ENCODE results near the gene FOXB1. TPM values are rescaled to one million over a fixed set of nuclear protein-coding genes. Genes with fewer than 3 reads are reported as not detected.

The FOXB1 gene
- 1 to 10 TPM; 3.7 to 5.2 TPM for total RNA-seq

DNA sequence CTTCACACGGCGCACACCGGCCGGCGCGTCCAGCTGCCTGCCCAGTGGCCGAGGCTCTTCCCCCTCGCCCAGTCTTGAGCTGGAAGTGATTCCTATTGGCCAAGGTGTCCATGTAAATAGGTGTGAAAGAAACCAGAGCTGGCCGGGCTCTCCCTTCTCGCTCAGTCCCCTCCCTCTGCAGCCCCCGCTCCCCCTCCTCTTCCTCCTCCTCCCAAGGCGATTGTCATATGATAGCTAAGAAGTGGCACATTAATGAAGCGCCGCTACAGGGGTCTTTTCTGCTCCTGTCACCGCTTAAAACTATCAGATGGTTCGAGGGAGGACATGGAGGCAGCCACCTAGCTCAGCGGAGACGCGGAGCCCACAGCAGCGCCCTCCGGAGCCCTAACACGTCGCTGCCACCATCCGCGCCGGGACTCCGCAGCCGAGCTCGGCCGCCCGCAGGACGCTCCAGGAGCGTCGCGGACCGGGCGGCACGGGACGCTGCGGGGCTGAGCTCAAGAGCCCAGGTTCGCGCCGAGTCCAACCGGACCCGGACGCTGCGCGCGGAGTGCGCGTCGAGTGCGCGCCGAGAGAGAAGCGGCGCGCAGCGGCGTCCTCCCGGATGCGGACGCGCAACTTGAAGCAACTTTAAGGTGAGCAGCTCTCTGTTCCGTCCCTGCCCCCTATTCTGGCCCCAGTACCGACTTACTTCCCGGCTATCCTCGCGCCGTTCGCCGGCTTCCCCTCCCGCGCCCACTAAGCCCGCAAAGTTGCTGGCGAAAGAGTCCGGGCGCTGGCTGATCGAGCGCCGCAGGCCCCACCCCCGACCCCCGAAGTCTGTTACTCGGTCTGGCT is at the start of gene FOXB1:
FOXB1 (plus strand) TSS at position 303 of the 837 bp plus-strand sequence. CDS start 653 bp downstream, outside the sequence.
- no peaks in the 10 kb centered on the region for H3K9me3 Mint-ChIP-seq
- peak; percentile 62 for DNase-seq
- H3K27me3 Mint-ChIP-seq, result peaks cover 76% of the 10 kb centered on the region
- peak within 1 kb of the TSS; percentile 96 for H3K27ac Mint-ChIP-seq
- H3K36me3 Mint-ChIP-seq (ENCODE audit: low read depth), result peaks cover 42% of the 10 kb centered on the region
- peaks cover 79% of the 10 kb centered on the region for H3K4me1 Mint-ChIP-seq
- ChIA-PET POLR2A (interaction anchor here (0.9 to 3.5 kb wide), 16 partner anchors 10 to 543 kb away, joined by 3 to 26 read pairs (median 5); partner anchors contain the start of genes ANXA2 and BNIP2), CTCF (interaction anchor here (0.7 to 2.9 kb wide), 13 partner anchors 9 to 322 kb away, joined by 3 to 42 read pairs (median 5); no protein-coding TSS in a partner anchor)
- peak within 1 kb of the TSS; percentile 96 for H3K4me3 Mint-ChIP-seq

- no peak for DNase-seq
- Mint-ChIP-seq H3K27ac (no peak overlapping the region), H3K36me3 (ENCODE audit: low read depth) (peaks cover 36% of the 10 kb centered on the region), H3K4me3 (no peak overlapping the region), H3K9me3 (peaks cover 37% of the 10 kb centered on the region), H3K4me1 (peaks cover 3% of the 10 kb centered on the region), H3K27me3 (peaks cover 37% of the 10 kb centered on the region)
- CTCF ChIA-PET, result no interaction called here
- POLR2A ChIA-PET, result interaction anchor here (1.4 kb wide), 1 partner anchor 8 kb away, joined by 3 read pairs; no protein-coding TSS in a partner anchor
Measured at GRCh38 chr15:59958288-59958687, 45.8 kb upstream of the FOXB1 start.

GRCh38 chr15:59960318-59960717 is 43.8 kb upstream of the FOXB1 start:
- DNase-seq, result no peak
- CTCF ChIA-PET, result no interaction called here
- no peak overlapping the region for H3K27ac Mint-ChIP-seq
- H3K9me3 Mint-ChIP-seq, result peaks cover 45% of the 10 kb centered on the region
- POLR2A ChIA-PET, result no interaction called here
- peaks cover 40% of the 10 kb centered on the region for H3K36me3 Mint-ChIP-seq (ENCODE audit: low read depth)
- no peak overlapping the region for H3K4me3 Mint-ChIP-seq
- H3K27me3 Mint-ChIP-seq, result peaks cover 34% of the 10 kb centered on the region
- H3K4me1 Mint-ChIP-seq, result peaks cover 5% of the 10 kb centered on the region

- Mint-ChIP-seq H3K9me3 (peaks cover 30% of the 10 kb centered on the region), H3K27ac (no peak overlapping the region), H3K27me3 (peaks cover 22% of the 10 kb centered on the region), H3K36me3 (ENCODE audit: low read depth) (peaks cover 31% of the 10 kb centered on the region), H3K4me1 (peaks cover 18% of the 10 kb centered on the region), H3K4me3 (no peak overlapping the region)
- ChIA-PET CTCF (no interaction called here), POLR2A (no interaction called here)
- DNase-seq, result no peak
Measured at GRCh38 chr15:59963322-59963721, 40.8 kb upstream of the FOXB1 start.

GRCh38 chr15:59963925-59964324 is 40.2 kb upstream of the FOXB1 start:
- peaks cover 18% of the 10 kb centered on the region for H3K4me1 Mint-ChIP-seq
- POLR2A ChIA-PET, result no interaction called here
- peaks cover 34% of the 10 kb centered on the region for H3K36me3 Mint-ChIP-seq (ENCODE audit: low read depth)
- no peak for DNase-seq
- CTCF ChIA-PET, result no interaction called here
- peaks cover 29% of the 10 kb centered on the region for H3K9me3 Mint-ChIP-seq
- H3K4me3 Mint-ChIP-seq, result no peak overlapping the region
- H3K27ac Mint-ChIP-seq, result no peak overlapping the region
- peaks cover 22% of the 10 kb centered on the region for H3K27me3 Mint-ChIP-seq

GRCh38 chr15:59965741-59966140 is 38.4 kb upstream of the FOXB1 start:
- POLR2A ChIA-PET, result interaction anchor here (0.6 to 1.5 kb wide), 3 partner anchors 7 to 251 kb away, joined by 3 to 5 read pairs (median 3); no protein-coding TSS in a partner anchor
- H3K4me3 Mint-ChIP-seq, result no peak overlapping the region

GRCh38 chr15:59966262-59966661 is 37.8 kb upstream of the FOXB1 start:
- H3K9me3 Mint-ChIP-seq, result peaks cover 15% of the 10 kb centered on the region
- H3K36me3 Mint-ChIP-seq (ENCODE audit: low read depth), result peaks cover 21% of the 10 kb centered on the region
- peak overlapping the region; percentile 19 for H3K27ac Mint-ChIP-seq
- ChIA-PET POLR2A (interaction anchor here (0.6 to 1.5 kb wide), 3 partner anchors 8 to 251 kb away, joined by 3 to 5 read pairs (median 3); no protein-coding TSS in a partner anchor), CTCF (interaction anchor here (1.0 to 2.3 kb wide), 3 partner anchors 10 to 48 kb away, joined by 3 to 7 read pairs (median 3); partner anchors contain the start of gene FOXB1)
- H3K27me3 Mint-ChIP-seq, result peaks cover 21% of the 10 kb centered on the region
- no peak overlapping the region for H3K4me3 Mint-ChIP-seq
- DNase-seq, result no peak
- peaks cover 18% of the 10 kb centered on the region for H3K4me1 Mint-ChIP-seq

More at GRCh38 chr15:59965741-59966140, 38.4 kb upstream of the FOXB1 start:
- DNase-seq, result no peak
- CTCF ChIA-PET, result interaction anchor here (1.0 to 2.3 kb wide), 2 partner anchors 38 to 48 kb away, joined by 3 to 7 read pairs; partner anchors contain the start of gene FOXB1
- H3K27ac Mint-ChIP-seq, result no peak overlapping the region
- H3K4me1 Mint-ChIP-seq, result peaks cover 18% of the 10 kb centered on the region
- H3K36me3 Mint-ChIP-seq (ENCODE audit: low read depth), result peaks cover 24% of the 10 kb centered on the region
- H3K27me3 Mint-ChIP-seq, result peaks cover 21% of the 10 kb centered on the region
- H3K9me3 Mint-ChIP-seq, result peaks cover 18% of the 10 kb centered on the region

GRCh38 chr15:59968314-59968713 is 35.8 kb upstream of the FOXB1 start:
- H3K27me3 Mint-ChIP-seq, result peaks cover 19% of the 10 kb centered on the region
- ChIA-PET POLR2A (no interaction called here), CTCF (no interaction called here)

GRCh38 chr15:59972241-59972640 is 31.9 kb upstream of the FOXB1 start:
- Mint-ChIP-seq H3K27ac (no peak overlapping the region), H3K4me1 (peaks cover 32% of the 10 kb centered on the region), H3K9me3 (peaks cover 9% of the 10 kb centered on the region), H3K4me3 (no peak overlapping the region), H3K36me3 (ENCODE audit: low read depth) (peaks cover 12% of the 10 kb centered on the region), H3K27me3 (peaks cover 12% of the 10 kb centered on the region)
- POLR2A ChIA-PET, result no interaction called here
- CTCF ChIA-PET, result interaction anchor here (1.7 kb wide), 1 partner anchor 54 kb away, joined by 6 read pairs; no protein-coding TSS in a partner anchor
- DNase-seq, result no peak

More at GRCh38 chr15:59968314-59968713, 35.8 kb upstream of the FOXB1 start:
- no peak for DNase-seq
- Mint-ChIP-seq H3K27ac (no peak overlapping the region), H3K9me3 (peaks cover 8% of the 10 kb centered on the region), H3K4me3 (no peak overlapping the region), H3K4me1 (peaks cover 18% of the 10 kb centered on the region), H3K36me3 (ENCODE audit: low read depth) (peaks cover 7% of the 10 kb centered on the region)

GRCh38 chr15:59976480-59977271 is 27.4 kb upstream of the FOXB1 start:
- ChIA-PET CTCF (interaction anchor here (1.1 to 1.9 kb wide), 4 partner anchors 10 to 59 kb away, joined by 3 to 10 read pairs (median 5); partner anchors contain the start of gene FOXB1), POLR2A (interaction anchor here (0.6 to 1.4 kb wide), 5 partner anchors 10 to 59 kb away, joined by 3 to 10 read pairs (median 3); partner anchors contain the start of gene FOXB1)
- Mint-ChIP-seq H3K4me3 (peak overlapping the region; percentile 55), H3K9me3 (peaks cover 17% of the 10 kb centered on the region), H3K36me3 (ENCODE audit: low read depth) (peaks cover 17% of the 10 kb centered on the region), H3K27me3 (peaks cover 10% of the 10 kb centered on the region), H3K4me1 (peaks cover 40% of the 10 kb centered on the region), H3K27ac (peak overlapping the region; percentile 90)
- peak; percentile 87 for DNase-seq

DNA sequence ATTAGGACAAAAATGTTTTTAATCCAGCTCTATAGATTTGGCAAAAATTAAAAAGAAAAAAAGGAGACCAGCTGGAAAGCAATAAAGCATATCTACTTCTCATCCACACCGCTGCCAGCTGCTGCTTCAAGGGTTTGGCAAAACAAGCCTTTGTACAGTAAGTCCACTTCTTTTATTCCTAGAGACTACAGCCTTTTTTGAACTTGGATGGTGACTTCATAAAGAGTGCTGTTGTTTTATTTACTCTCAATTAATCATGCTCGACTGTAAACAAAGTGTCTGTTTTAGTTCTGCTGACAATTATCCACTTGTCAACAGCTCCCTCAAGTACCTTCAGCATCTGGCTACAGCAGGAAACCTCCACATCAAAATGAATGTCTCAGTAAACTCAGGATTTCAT is 12.3 kb upstream of the FOXB1 start:
- no peak for DNase-seq
- POLR2A ChIA-PET, result interaction anchor here (2.0 kb wide), 1 partner anchor 12 kb away, joined by 8 read pairs; the partner anchor contains the start of gene FOXB1
- Mint-ChIP-seq H3K4me1 (peaks cover 28% of the 10 kb centered on the region), H3K27ac (no peak overlapping the region), H3K27me3 (peaks cover 84% of the 10 kb centered on the region), H3K36me3 (ENCODE audit: low read depth) (peaks cover 7% of the 10 kb centered on the region), H3K9me3 (no peaks in the 10 kb centered on the region), H3K4me3 (no peak overlapping the region)
- CTCF ChIA-PET, result interaction anchor here (1.9 to 2.0 kb wide), 2 partner anchors 12 to 74 kb away, joined by 9 to 13 read pairs; partner anchors contain the start of gene FOXB1

DNA sequence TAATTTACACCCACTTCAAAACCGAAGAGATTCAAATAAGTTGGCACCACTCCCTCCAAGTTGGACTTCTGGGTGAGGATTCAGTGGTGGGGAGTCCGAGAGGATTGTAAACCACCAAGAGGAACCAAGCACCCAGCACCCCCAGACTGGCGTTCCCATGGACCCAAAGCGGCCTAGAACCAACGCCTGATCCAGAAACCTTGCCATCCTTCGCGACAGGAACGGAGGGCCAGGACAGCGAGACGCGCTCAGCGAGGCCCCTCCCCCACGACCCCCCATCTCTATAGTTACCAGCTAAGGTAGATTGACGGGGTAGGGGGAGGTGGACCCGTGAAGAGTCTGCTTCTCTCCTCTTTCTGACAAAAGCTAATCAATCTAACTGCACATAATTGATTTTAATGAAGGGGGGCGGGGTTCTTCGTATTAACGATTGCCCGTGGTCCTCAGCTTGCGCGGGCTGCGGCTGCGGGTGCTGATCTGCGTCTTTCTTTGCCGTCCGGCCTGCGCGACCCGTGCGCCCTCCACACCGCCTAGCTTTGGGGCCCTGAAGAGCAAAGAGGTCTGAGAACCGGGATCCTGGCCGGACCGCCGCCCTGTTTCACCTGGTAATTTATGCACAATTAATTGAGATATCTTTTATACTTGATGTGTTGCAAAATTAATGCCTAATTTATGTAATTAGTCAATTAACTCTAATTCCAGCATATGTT is 10.9 kb upstream of the FOXB1 start:
- Mint-ChIP-seq H3K36me3 (ENCODE audit: low read depth) (peaks cover 4% of the 10 kb centered on the region), H3K27ac (no peak overlapping the region), H3K4me1 (peaks cover 42% of the 10 kb centered on the region), H3K27me3 (peaks cover 86% of the 10 kb centered on the region), H3K4me3 (no peak overlapping the region), H3K9me3 (no peaks in the 10 kb centered on the region)
- DNase-seq, result no peak
- POLR2A ChIA-PET, result interaction anchor here (3.6 kb wide), 1 partner anchor 11 kb away, joined by 19 read pairs; the partner anchor contains the start of gene FOXB1
- CTCF ChIA-PET, result interaction anchor here (0.8 to 3.1 kb wide), 3 partner anchors 11 to 76 kb away, joined by 3 to 18 read pairs (median 5); partner anchors contain the start of gene FOXB1
